SJSA1 (cell line): ENCODE measurements around the gene SLC12A7. TPM values are rescaled to one million over a fixed set of nuclear protein-coding genes. Genes with fewer than 3 reads are reported as not detected.

ENCODE experiments used
- DNase-seq, 2 experiments: peaks; one replicate each; pipeline ENCODE4 v3.0.0-alpha.2; 2015 to 2020; ENCODE audit warnings: low spot score in 2 of 2, low read depth in 1 of 2
- H3K27ac ChIP-seq: fragments of 250-450 bp; sonication (Bioruptor Pico); 2 replicates; pipeline ENCODE4 v1.5.1; 2020; ENCODE audit warnings: mild to moderate bottlenecking, moderate library complexity
- H3K27me3 ChIP-seq: fragments of 250-450 bp; sonication (Bioruptor Pico); replicated peaks from 2 replicates; pipeline ENCODE4 v1.5.1; 2020; ENCODE audit warnings: mild to moderate bottlenecking, moderate library complexity
- H3K36me3 ChIP-seq: fragments of 250-450 bp; sonication (Bioruptor Pico); 2 replicates; pipeline ENCODE4 v1.5.1; 2020; ENCODE audit warnings: mild to moderate bottlenecking
- H3K4me1 ChIP-seq: fragments of 250-450 bp; sonication (Bioruptor Pico); replicated peaks from 2 replicates; pipeline ENCODE4 v1.6.1; 2021; ENCODE audit warnings: mild to moderate bottlenecking
- H3K4me3 ChIP-seq: fragments of 250-450 bp; sonication (Bioruptor Pico); 2 replicates; pipeline ENCODE4 v1.5.1; 2020; ENCODE audit warnings: mild to moderate bottlenecking
- H3K9me3 ChIP-seq: fragments of 250-450 bp; sonication (Bioruptor Pico); replicated peaks from 2 replicates; pipeline ENCODE4 v1.5.1; 2020; ENCODE audit warnings: mild to moderate bottlenecking
- total RNA-seq: library from RNA; depleted of rRNA; stranded (reverse); fragments of >200 nt; shearing (Covaris generic); gene quantifications from 2 replicates; pipeline ENCODE4 v1.2.3, GENCODE V29; 2014

The SLC12A7 gene
- total RNA-seq, 1 experiment from 2014 or later, result 11.9 TPM

DNA sequence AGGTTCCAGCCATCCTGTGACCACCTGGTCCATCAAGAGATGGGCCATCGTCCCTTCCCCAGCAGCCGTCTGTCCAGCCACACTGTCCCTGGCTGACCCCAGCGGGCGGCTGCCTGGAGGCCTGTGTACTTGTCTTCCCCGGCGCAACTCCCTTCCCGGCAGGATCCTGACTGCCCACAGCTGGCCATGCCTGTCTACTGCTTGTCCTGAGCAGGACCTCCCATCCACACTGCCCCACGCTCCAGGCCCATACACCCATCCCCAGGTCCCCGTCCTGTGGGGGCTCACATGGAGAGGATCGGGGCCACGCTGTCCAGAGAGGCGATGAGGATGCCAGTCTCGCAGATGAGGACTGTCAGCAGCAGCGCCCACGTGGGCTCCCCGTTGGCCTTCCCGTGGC lies 35.5 kb downstream of the SLC12A7 start:
- Histone ChIP-seq H3K4me1 (no peaks in the 10 kb centered on the region), H3K27me3 (no peaks in the 10 kb centered on the region), H3K27ac (no peak overlapping the region), H3K4me3 (no peak overlapping the region), H3K36me3 (peaks cover 26% of the 10 kb centered on the region), H3K9me3 (0 out of 2 replicates have a peak, but pooled peaks cover 4% of the 10 kb centered on the region)
- DNase-seq, result no peak

- H3K9me3 ChIP-seq, result 0 out of 2 replicates have a peak, but pooled peaks cover 4% of the 10 kb centered on the region
Measured at GRCh38 chr5:1075931-1076330, 35.9 kb downstream of the SLC12A7 start.

GRCh38 chr5:1075555-1075881 lies 36.3 kb downstream of the SLC12A7 start:
- H3K27ac ChIP-seq, result no peak overlapping the region
- peaks cover 26% of the 10 kb centered on the region for H3K36me3 ChIP-seq
- H3K27me3 ChIP-seq, result no peaks in the 10 kb centered on the region
- no peak overlapping the region for H3K4me3 ChIP-seq
- no peaks in the 10 kb centered on the region for H3K4me1 ChIP-seq
- DNase-seq, result no peak
- 0 out of 2 replicates have a peak, but pooled peaks cover 4% of the 10 kb centered on the region for H3K9me3 ChIP-seq

More at GRCh38 chr5:1075931-1076330, 35.9 kb downstream of the SLC12A7 start:
- Histone ChIP-seq H3K27me3 (no peaks in the 10 kb centered on the region), H3K27ac (no peak overlapping the region), H3K36me3 (peaks cover 26% of the 10 kb centered on the region), H3K4me3 (no peak overlapping the region), H3K4me1 (no peaks in the 10 kb centered on the region)
- DNase-seq, result no peak

- Histone ChIP-seq H3K9me3 (0 out of 2 replicates have a peak, but pooled peaks cover 4% of the 10 kb centered on the region), H3K36me3 (peaks cover 26% of the 10 kb centered on the region), H3K4me3 (no peak overlapping the region), H3K27ac (no peak overlapping the region), H3K4me1 (no peaks in the 10 kb centered on the region), H3K27me3 (no peaks in the 10 kb centered on the region)
- no peak for DNase-seq
Measured at GRCh38 chr5:1074816-1075554, 36.9 kb downstream of the SLC12A7 start.

DNA sequence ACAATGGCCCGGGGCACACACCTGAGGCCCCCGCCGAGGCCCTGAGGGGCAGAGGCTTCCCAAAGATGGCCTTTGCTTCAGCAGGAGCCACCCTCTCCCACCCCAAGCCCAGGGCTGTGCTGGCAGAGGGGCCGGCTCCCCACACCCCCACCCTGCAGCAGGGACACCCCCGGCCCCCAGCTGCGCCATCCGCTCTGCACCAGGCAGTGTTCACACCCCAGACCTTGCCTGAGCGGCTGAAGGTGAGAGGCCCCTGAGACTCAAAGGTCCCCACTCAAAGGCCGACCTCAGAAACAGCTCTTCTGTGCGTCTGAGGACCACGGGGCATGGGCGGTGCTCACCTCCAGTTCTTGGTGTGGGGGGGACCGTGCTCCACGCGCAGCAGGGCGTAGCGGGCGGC lies 37.6 kb downstream of the SLC12A7 start:
- Histone ChIP-seq H3K9me3 (0 out of 2 replicates have a peak, but pooled peaks cover 3% of the 10 kb centered on the region), H3K27me3 (no peaks in the 10 kb centered on the region), H3K36me3 (peaks cover 27% of the 10 kb centered on the region), H3K4me3 (no peak overlapping the region), H3K27ac (no peak overlapping the region), H3K4me1 (no peaks in the 10 kb centered on the region)
- no peak for DNase-seq

- Histone ChIP-seq H3K36me3 (peaks cover 27% of the 10 kb centered on the region), H3K4me1 (no peaks in the 10 kb centered on the region), H3K9me3 (no peaks in the 10 kb centered on the region), H3K27me3 (no peaks in the 10 kb centered on the region), H3K27ac (no peak overlapping the region), H3K4me3 (no peak overlapping the region)
- DNase-seq, result no peak
Measured at GRCh38 chr5:1073239-1074102, 38.4 kb downstream of the SLC12A7 start.

DNA sequence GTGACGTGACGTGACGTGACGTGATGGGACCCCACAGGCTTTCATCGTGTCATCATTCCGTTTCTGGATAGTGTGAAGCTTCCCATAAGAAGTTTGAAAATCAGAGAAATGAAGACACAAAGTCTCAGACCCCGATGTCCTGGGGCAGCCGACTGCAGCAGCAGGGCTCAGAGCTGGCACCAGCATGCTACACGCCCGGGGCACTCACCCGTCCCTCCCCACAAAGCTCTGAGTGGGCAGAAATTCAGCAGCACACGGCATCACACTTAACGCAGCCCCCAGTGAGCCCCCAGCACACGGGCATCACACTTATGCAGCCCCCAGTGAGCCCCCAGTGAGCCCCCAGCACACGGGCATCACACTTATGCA lies 42.2 kb downstream of the SLC12A7 start:
- no peak overlapping the region for H3K27ac ChIP-seq
- H3K36me3 ChIP-seq, result peaks cover 17% of the 10 kb centered on the region
- H3K4me1 ChIP-seq, result no peaks in the 10 kb centered on the region
- no peaks in the 10 kb centered on the region for H3K9me3 ChIP-seq
- H3K4me3 ChIP-seq, result no peak overlapping the region
- DNase-seq, result no peak
- no peaks in the 10 kb centered on the region for H3K27me3 ChIP-seq

- Histone ChIP-seq H3K36me3 (peaks cover 21% of the 10 kb centered on the region), H3K4me1 (no peaks in the 10 kb centered on the region), H3K27ac (no peak overlapping the region), H3K4me3 (no peak overlapping the region), H3K9me3 (no peaks in the 10 kb centered on the region), H3K27me3 (no peaks in the 10 kb centered on the region)
- DNase-seq, result no peak
Measured at GRCh38 chr5:1068895-1069719, 42.8 kb downstream of the SLC12A7 start.

DNA sequence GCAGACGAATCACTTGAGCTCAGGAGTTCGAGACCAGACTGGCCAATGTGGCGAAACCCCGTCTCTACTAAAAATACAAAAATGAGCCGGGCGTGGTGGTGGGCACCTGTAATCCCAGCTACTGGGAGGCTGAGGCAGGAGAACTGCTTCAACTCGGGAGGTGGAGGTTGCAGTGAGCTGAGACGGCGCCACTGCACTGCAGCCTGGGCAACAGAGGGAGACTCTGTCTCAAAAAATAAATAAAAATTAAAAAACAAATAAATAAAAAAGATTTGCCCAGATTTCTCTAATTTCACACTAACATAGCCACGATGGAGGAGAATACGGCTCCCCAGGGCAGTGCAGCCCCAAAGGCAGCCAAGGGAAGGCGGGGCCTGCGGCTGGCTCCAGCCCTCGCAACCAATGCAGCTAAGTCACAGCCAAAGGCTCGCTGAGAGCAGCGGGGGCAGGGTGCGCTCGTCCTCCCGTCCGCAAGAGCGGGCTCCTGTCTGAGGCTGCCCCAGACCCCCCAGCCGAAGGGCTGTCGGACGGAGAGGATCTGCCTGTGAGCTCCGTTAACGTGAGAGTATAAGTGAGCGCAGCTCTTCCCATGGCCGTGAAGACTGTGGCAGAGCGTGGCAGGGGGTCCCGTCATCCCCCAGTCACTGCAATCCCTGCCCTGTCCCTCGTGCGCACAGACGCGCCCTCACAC lies 43.5 kb downstream of the SLC12A7 start:
- no peaks in the 10 kb centered on the region for H3K9me3 ChIP-seq
- H3K27ac ChIP-seq, result no peak overlapping the region
- DNase-seq, result no peak
- peaks cover 17% of the 10 kb centered on the region for H3K36me3 ChIP-seq
- no peak overlapping the region for H3K4me3 ChIP-seq
- H3K27me3 ChIP-seq, result no peaks in the 10 kb centered on the region
- H3K4me1 ChIP-seq, result no peaks in the 10 kb centered on the region

GRCh38 chr5:1067141-1068121 lies 44.4 kb downstream of the SLC12A7 start:
- H3K27me3 ChIP-seq, result no peaks in the 10 kb centered on the region
- H3K9me3 ChIP-seq, result peaks cover 3% of the 10 kb centered on the region; the same call in 1 of the 2 replicates
- no peak overlapping the region for H3K27ac ChIP-seq
- H3K4me3 ChIP-seq, result no peak overlapping the region
- no peak for DNase-seq
- H3K4me1 ChIP-seq, result no peaks in the 10 kb centered on the region
- H3K36me3 ChIP-seq, result peaks cover 20% of the 10 kb centered on the region

- DNase-seq, result no peak
- Histone ChIP-seq H3K27ac (no peak overlapping the region), H3K4me1 (no peaks in the 10 kb centered on the region), H3K9me3 (peaks cover 3% of the 10 kb centered on the region; the same call in 1 of the 2 replicates), H3K27me3 (no peaks in the 10 kb centered on the region), H3K36me3 (peaks cover 20% of the 10 kb centered on the region), H3K4me3 (no peak overlapping the region)
Measured at GRCh38 chr5:1066676-1067075, 45.2 kb downstream of the SLC12A7 start.

DNA sequence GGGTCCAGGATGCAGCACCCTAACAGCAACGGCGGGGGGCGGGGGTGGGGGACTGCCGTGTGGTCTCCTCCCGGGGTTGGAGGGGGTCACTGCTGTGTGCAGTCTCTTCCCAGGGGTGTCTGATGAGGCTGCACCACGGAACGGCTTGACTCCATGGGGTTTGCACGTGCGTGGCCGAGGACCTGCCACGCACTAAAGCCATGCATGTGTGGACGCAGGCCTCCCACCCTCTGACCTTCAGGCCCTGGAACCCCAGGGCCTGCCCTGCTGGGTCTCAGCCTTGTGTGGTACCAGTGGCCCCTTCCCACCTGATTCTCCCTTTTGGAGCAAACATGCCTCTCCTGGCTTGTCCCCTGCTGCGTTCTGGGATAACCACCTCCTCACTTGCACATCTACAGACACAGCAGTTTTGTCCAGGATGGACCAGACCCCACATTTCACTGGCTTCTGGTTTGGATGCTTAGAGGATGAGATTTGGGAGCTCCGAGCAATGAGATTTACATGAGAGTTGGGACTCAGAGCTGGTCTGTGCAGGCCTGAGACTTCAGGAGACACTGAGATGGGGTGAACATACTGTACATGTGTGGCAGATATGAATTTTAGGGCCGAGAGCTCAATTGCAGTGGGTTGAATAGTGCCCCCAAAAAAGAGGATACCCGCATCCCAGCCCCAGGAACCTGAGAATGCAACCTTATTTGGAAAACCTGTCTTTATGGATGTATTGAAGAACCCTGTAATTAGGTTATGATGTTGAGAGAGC lies 45.8 kb downstream of the SLC12A7 start:
- peaks cover 3% of the 10 kb centered on the region; the same call in 1 of the 2 replicates for H3K9me3 ChIP-seq
- no peaks in the 10 kb centered on the region for H3K27me3 ChIP-seq
- H3K4me3 ChIP-seq, result no peak overlapping the region
- H3K4me1 ChIP-seq, result no peaks in the 10 kb centered on the region
- peaks cover 20% of the 10 kb centered on the region for H3K36me3 ChIP-seq
- no peak overlapping the region for H3K27ac ChIP-seq
- DNase-seq, result no peak
